SK-N-MC (cell line): Measurements from ENCODE around the gene SDR9C7.
A peak's percentile ranks its signal among the peaks of the same experiment; 100 is the strongest.
"Not testable (repeated sequence)": the region's sequence is repeated elsewhere in the genome, so short reads cannot be mapped to it uniquely, and the experiment has no call there.

Experiments used
- DNase-seq: peaks from one replicate; pipeline ENCODE4 v3.0.0-alpha.2; 2011; ENCODE audit warnings: low read depth, low spot score
- H3K27ac ChIP-seq: fragments of 200-600 bp; sonication (generic); 2 replicates; pipeline ENCODE4 v1.5.1; 2016; ENCODE audit warnings: mixed run types
- H3K36me3 ChIP-seq: fragments of 200-600 bp; sonication (generic); 2 replicates; pipeline ENCODE4 v1.6.1; 2017; ENCODE audit warnings: antibody characterized with exemption, low read length, mixed read lengths; ENCODE audit not compliant: insufficient read depth
- H3K4me3 ChIP-seq: fragments of 200-600 bp; sonication (generic); 2 replicates; pipeline ENCODE4 v1.5.1; 2016
- H3K9ac ChIP-seq: fragments of 200-600 bp; sonication (generic); 2 replicates; pipeline ENCODE4 v1.8.0; 2017; ENCODE audit warnings: mixed run types, mixed read lengths; ENCODE audit not compliant: insufficient read length
- H3K9me3 ChIP-seq: fragments of 200-600 bp; sonication (generic); 2 replicates; pipeline ENCODE4 v1.6.1; 2017; ENCODE audit warnings: low read depth, mild to moderate bottlenecking, antibody characterized with exemption, low read length, moderate library complexity, mixed read lengths
- EZH2 ChIP-seq: fragments of 200-600 bp; sonication (generic); IDR thresholded peaks from one replicate; pipeline ENCODE4 v1.6.1; 2017; ENCODE audit warnings: antibody characterized with exemption
- FOXP2 ChIP-seq: optimal IDR thresholded peaks from 2 replicates; pipeline ENCODE3; 2011; ENCODE audit warnings: mild to moderate bottlenecking, moderate library complexity; ENCODE audit not compliant: insufficient read depth; ENCODE audit errors: extremely low read length, control extremely low read depth
- POLR2AphosphoS5 ChIP-seq: IDR thresholded peaks from 2 replicates; pipeline ENCODE4 v1.6.1; 2012; ENCODE audit warnings: mild to moderate bottlenecking, low read depth, low read length, borderline replicate concordance

Gene SDR9C7

GRCh38 chr12:56905852-56906251 lies 28.4 kb downstream of the SDR9C7 start:
- no peak for DNase-seq
- Histone ChIP-seq H3K36me3 (no peaks in the 10 kb centered on the region), H3K27ac (no peak overlapping the region), H3K4me3 (no peak overlapping the region), H3K9ac (no peak overlapping the region), H3K9me3 (peaks cover 3% of the 10 kb centered on the region; the same call in 1 of the 2 replicates)
- TF ChIP-seq FOXP2 (no peak), EZH2 (no peak), POLR2AphosphoS5 (no peak)

GRCh38 chr12:56903374-56903773 lies 30.8 kb downstream of the SDR9C7 start:
- no peaks in the 10 kb centered on the region for H3K9me3 ChIP-seq
- no peak overlapping the region for H3K27ac ChIP-seq
- no peak for DNase-seq
- H3K4me3 ChIP-seq, result no peak overlapping the region
- TF ChIP-seq POLR2AphosphoS5 (no peak), FOXP2 (no peak), EZH2 (no peak)
- H3K9ac ChIP-seq, result no peak overlapping the region
- H3K36me3 ChIP-seq, result no peaks in the 10 kb centered on the region

- H3K9me3 ChIP-seq, H3K36me3 ChIP-seq, DNase-seq, H3K27ac ChIP-seq, H3K4me3 ChIP-seq, H3K9ac ChIP-seq: not testable (repeated sequence)
Measured at GRCh38 chr12:56901313-56901712, 32.9 kb downstream of the SDR9C7 start.

- Histone ChIP-seq H3K9ac (no peak overlapping the region), H3K9me3 (no peaks in the 10 kb centered on the region), H3K36me3 (no peaks in the 10 kb centered on the region), H3K27ac (no peak overlapping the region), H3K4me3 (no peak overlapping the region)
- TF ChIP-seq POLR2AphosphoS5, result no peak
- DNase-seq, result no peak
Measured at GRCh38 chr12:56900583-56900982, 33.6 kb downstream of the SDR9C7 start.

- TF ChIP-seq EZH2 (no peak), FOXP2 (no peak)
- no peak for DNase-seq
- Histone ChIP-seq H3K27ac (no peak overlapping the region), H3K9me3 (no peaks in the 10 kb centered on the region), H3K36me3 (no peaks in the 10 kb centered on the region), H3K9ac (no peak overlapping the region), H3K4me3 (no peak overlapping the region)
Measured at GRCh38 chr12:56898938-56899337, 35.3 kb downstream of the SDR9C7 start.

- Histone ChIP-seq H3K36me3 (no peaks in the 10 kb centered on the region), H3K9me3 (no peaks in the 10 kb centered on the region), H3K9ac (no peak overlapping the region), H3K4me3 (no peak overlapping the region), H3K27ac (no peak overlapping the region)
- TF ChIP-seq POLR2AphosphoS5 (no peak), EZH2 (no peak), FOXP2 (no peak)
- no peak for DNase-seq
Measured at GRCh38 chr12:56897844-56898361, 36.3 kb downstream of the SDR9C7 start.

- no peak for DNase-seq
- Histone ChIP-seq H3K27ac (no peak overlapping the region), H3K4me3 (no peak overlapping the region), H3K36me3 (no peaks in the 10 kb centered on the region), H3K9ac (no peak overlapping the region), H3K9me3 (no peaks in the 10 kb centered on the region)
- TF ChIP-seq EZH2 (no peak), FOXP2 (no peak), POLR2AphosphoS5 (no peak)
Measured at GRCh38 chr12:56896082-56896481, 38.1 kb downstream of the SDR9C7 start.

- no peak for DNase-seq
- H3K4me3 ChIP-seq, result no peak overlapping the region
- no peaks in the 10 kb centered on the region for H3K36me3 ChIP-seq
- H3K27ac ChIP-seq, result peak overlapping the region; percentile 54; the same call in 1 of the 2 replicates
- H3K9ac ChIP-seq, result no peak overlapping the region
- TF ChIP-seq EZH2, result no peak
- H3K9me3 ChIP-seq, result no peaks in the 10 kb centered on the region
Measured at GRCh38 chr12:56894698-56895368, 39.4 kb downstream of the SDR9C7 start.

- H3K36me3 ChIP-seq, H3K9ac ChIP-seq, DNase-seq, H3K9me3 ChIP-seq, H3K27ac ChIP-seq, H3K4me3 ChIP-seq: not testable (repeated sequence)
Measured at GRCh38 chr12:56891885-56892284, 42.3 kb downstream of the SDR9C7 start.
